DMS79 treated with DMSO at 0.1 percent for 48 hours (cell line): ENCODE measurements around the gene ENO1.
A peak's percentile ranks its signal among the peaks of the same experiment; 100 is the strongest.
"Not testable (repeated sequence)": the region's sequence is repeated elsewhere in the genome, so short reads cannot be mapped to it uniquely, and the experiment has no call there.

ENCODE experiments used
- DNase-seq: peaks from one replicate; lab custom pipeline; 2025; lab: John Stamatoyannopoulos, UW

The ENO1 gene

DNA sequence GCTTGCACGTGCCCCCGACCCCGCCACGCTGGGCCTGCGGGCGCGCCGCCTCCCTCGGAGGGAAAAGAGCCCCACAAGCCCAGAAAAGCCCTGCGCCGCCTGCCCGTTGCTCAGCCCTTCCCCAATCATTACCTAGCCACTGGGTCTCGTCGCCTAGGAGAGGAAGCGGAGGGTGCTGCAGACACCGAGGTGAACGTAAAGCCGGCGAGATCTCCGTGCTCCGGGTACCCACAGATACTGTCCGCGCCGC lies at the start of gene ENO1:
ENO1 (minus strand) TSS at position 239 of the 250 bp plus-strand sequence. CDS start 3,778 bp downstream, outside the sequence.
- no peak for DNase-seq

GRCh38 chr1:8926707-8927694 lies 48.5 kb upstream of the ENO1 start:
- DNase-seq: peak; percentile 49

- no peak for DNase-seq
These were observed 47.5 kb upstream of the ENO1 start for GRCh38 chr1:8925960-8926359.

GRCh38 chr1:8925406-8925805 lies 46.9 kb upstream of the ENO1 start:
- DNase-seq: peak; percentile 96

DNA sequence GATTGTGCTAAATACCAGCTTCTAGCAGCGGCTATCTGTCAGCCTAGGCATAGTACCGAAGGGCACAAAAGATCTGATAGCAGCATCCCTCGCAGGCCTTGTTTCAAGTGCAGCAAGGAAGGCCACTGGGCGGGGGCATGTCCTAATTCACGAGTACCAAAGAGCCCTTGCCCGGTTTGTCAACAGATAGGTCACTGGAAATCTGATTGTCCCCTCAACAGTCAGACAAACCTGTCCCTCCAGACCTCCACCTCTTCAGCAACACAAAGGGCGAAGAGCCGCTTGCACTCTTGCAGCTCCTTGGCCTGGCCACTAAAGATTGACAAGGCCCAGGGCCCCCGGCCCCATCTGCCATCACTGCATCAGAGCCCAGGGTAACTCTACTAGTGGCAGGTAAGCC lies 44.5 kb upstream of the ENO1 start:
- no peak for DNase-seq

- DNase-seq: not testable (repeated sequence)
These were observed 39.0 kb upstream of the ENO1 start for GRCh38 chr1:8917536-8917935.

DNA sequence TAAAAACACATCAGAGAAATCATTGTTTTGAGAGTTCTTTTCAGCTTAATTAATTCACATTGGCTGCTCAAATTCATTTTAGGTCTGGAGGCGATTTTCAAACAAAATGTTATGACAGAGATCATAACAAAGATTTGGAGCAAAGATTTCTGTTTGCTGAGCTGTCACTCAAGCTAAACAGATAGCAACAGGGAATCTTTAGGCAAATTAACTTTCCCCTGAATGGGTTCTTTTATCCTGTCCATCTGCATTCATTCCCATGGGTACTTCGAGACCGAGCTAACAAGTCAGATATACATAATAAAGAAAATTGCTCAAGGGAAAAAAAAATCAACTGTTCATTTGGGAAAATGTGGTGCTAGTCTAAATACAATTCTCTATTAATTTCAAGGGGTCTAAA lies 37.0 kb upstream of the ENO1 start:
- no peak for DNase-seq

- DNase-seq: no peak
These were observed 36.0 kb upstream of the ENO1 start for GRCh38 chr1:8914466-8914865.

GRCh38 chr1:8913457-8913856 lies 35.0 kb upstream of the ENO1 start:
- DNase-seq: no peak

GRCh38 chr1:8911416-8912309 lies 33.2 kb upstream of the ENO1 start:
- DNase-seq: peak; percentile 24

- DNase-seq: no peak
These were observed 32.4 kb upstream of the ENO1 start for GRCh38 chr1:8910914-8911313.

GRCh38 chr1:8910331-8910730 lies 31.8 kb upstream of the ENO1 start:
- no peak for DNase-seq

DNA sequence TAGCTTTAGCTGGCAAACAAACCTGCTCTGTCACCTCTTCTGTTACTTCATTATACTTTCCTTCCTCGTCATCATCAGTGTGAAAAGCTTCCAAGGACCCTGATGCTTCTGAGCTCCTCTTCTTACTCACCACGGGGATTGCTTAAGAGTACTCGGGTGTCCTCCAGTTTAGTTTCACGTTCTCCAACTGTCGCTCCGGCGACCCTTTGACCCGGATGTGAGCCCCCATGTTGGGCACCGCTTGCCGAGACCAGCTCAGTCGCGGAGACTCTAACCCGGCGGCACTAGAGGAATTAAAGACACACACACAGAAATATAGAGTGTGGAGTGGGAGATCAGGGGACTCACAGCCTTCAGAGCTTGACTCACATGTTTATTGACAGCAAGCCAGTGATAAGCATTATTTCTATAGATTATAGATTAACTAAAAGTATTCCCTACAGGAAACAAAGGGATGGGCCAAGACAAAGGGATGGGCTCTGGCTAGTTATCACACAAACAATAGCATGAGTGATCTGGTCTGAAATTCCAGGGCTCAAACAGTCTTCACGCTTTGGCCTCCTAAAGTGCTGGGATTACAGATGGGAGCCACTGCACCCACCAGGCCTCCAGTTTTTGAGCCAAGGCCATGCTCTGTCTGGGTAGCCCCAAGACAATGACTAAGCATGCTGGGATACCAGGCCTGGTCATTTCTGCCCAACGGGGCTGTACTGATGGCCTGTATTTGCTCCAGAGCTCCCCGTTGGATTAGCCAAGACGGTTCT lies 30.1 kb upstream of the ENO1 start:
- no peak for DNase-seq

DNA sequence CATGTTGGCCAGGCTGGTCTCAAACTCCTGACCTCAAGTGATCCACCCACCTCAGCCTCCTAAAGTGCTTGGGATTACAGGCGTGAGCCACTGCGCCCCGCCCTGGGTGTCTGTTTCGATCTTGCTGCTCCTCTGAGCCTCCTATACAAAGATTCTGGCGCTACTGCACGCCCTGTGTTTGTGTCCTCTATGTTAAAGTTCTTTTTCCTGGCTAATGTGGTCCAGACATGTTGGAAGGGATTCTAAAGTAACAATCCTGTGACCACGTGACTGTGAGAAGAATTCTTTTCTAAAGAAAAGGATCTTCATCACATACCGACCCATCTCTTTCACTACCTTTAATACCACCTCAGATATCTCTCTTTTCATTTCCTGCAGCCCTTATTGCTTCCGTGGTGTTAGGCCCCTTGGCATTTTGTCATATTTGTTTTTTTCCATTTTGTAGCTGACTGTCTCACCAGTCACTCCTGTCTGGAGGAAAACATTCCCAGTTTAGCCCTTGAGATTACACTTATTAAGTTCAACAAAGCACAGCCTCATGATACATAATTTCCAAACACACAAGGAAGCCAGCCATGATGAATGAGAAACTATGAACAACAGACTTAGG lies 27.2 kb upstream of the ENO1 start:
- DNase-seq: no peak

GRCh38 chr1:8903908-8904650 lies 25.6 kb upstream of the ENO1 start:
- peak; percentile 97 for DNase-seq

DNA sequence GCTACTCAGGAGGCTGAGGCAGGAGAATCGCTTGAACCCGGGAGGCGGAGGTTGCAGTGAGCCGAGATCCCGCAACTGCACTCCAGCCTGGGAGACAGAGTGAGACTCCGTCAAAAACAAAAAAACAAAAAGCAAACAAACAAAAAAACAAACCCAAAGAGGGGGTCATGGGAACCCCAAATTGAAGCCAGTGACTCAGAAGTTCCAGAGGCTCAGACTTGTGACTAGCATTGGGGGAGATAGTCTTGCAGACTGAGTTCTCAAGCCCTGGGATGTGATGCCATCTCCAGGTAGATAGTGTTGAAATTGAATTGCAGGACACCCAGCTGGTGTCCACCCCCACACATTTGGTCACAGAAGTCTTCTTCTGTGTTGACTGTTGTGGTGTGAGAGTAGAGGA lies 24.9 kb upstream of the ENO1 start:
- DNase-seq: no peak

GRCh38 chr1:8902765-8903164 lies 24.3 kb upstream of the ENO1 start:
- DNase-seq: peak; percentile 55

DNA sequence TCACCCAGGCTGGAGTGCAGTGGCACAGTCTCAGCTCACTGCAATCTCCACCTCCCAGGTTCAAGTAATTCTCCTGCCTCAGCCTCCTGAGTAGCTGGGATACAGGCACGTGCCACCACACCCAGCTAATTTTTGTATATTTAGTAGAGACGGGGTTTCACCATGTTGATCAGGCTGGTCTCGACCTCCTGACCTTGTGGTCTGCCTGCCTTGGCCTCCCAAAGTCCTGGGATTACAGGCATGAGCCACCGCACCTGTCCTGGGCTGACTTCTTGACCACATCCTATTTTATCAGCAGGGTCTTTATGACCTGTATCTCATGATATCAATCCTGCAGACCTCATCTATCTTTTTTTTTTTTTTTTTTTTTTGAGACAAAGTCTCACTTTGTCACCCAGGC lies 22.2 kb upstream of the ENO1 start:
- not testable (repeated sequence) for DNase-seq

DNA sequence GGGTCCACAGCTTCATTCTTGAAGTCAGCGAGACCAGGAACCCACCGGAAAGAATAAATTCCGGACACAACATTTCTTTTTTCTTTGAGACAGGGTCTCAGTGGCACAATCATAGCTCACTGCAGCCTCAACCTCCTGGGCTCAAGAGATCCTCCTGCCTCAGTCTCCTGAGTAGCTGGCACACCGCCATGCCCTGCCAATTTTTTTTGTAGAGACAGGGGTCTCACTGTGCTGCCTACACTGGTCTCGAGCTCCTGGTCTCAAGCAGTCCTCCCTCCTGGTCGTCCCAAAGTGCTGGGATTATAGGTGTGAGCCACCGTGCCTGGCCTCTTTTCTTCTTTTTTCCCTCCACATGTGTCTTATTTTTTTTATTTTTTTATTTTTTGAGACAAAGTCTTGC lies 20.6 kb upstream of the ENO1 start:
- no peak for DNase-seq

DNA sequence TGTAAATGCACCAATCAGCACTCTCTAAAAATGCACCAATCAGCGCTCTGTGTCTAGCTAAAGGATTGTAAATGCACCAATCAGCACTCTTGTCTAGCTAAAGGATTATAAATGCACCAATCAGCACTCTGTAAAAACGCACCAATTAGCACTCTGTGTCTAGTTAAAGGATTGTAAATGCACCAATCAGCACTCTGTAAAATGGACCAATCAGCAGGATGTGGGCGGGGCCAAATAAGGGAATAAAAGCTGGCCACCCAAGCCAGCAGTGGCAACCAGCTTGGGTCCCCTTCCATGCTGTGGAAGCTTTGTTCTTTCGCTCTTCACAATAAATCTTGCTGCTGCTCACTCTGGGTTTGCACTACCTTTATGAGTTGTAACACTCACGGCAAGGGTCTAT lies 19.9 kb upstream of the ENO1 start:
- DNase-seq: not testable (repeated sequence)

GRCh38 chr1:8897505-8897904 lies 19.0 kb upstream of the ENO1 start:
- not testable (repeated sequence) for DNase-seq
